HCT116 (cell line): Measurements from ENCODE around the gene ITPK1. TPM values are rescaled to one million over a fixed set of nuclear protein-coding genes. Genes with fewer than 3 reads are reported as not detected.

ENCODE experiments used
- ATAC-seq: fragments of 200-7000 bp; cut with Tn5 transposase; 2 replicates; pipeline ENCODE4 v1.9.1; 2020; ENCODE audit warnings: mild to moderate bottlenecking, moderate library complexity
- BruUV-seq: library from RNA; stranded (reverse); fragments of 400-500 nt; replicated peaks from 2 replicates; lab custom pipeline; 2021; lab: Mats Ljungman, UMichigan
- CTCF ChIA-PET: fragments of 300-600 bp; sonication (Branson Sonifier 250); formaldehyde crosslinking; loops from one replicate; lab custom pipeline; 2021; ENCODE audit warnings: antibody characterized with exemption; lab: Charles Lee
- POLR2A ChIA-PET: fragments of 300-600, 350-600 bp; sonication (Branson Sonifier 250); formaldehyde crosslinking; loops from one replicate; lab custom pipeline; 2021; ENCODE audit warnings: antibody characterized with exemption; lab: Charles Lee
- RAD21 ChIA-PET, 2 experiments: fragments of 300-600 bp; sonication (Branson Sonifier 250); formaldehyde crosslinking; loops; one replicate each; lab custom pipeline; 2023; ENCODE audit warnings: low total read pairs in 2 of 2; ENCODE audit not compliant: uncharacterized antibody in 2 of 2, unreplicated experiment in 2 of 2, low non-redundant PET in 1 of 2; lab: Charles Lee
- DNase-seq: peaks from one replicate; pipeline ENCODE4 v3.0.0-alpha.2; 2010; ENCODE audit warnings: low read depth, low spot score
- H2AFZ ChIP-seq: fragments of 200-600 bp; shearing (Covaris generic), sonication (generic); 2 replicates; pipeline ENCODE4 v1.6.1; 2017; ENCODE audit warnings: low read depth, mixed run types, mixed read lengths, antibody characterized with exemption, low read length; ENCODE audit not compliant: poor library complexity, severe bottlenecking
- H3K27ac ChIP-seq: 2 replicates; pipeline ENCODE4 v1.5.1; 2012; ENCODE audit warnings: low read depth, low read length
- H3K27me3 ChIP-seq: fragments of 200-600 bp; sonication (generic); 2 replicates; pipeline ENCODE4 v1.6.1; 2016; ENCODE audit warnings: mixed run types, low read length, mixed read lengths; ENCODE audit not compliant: insufficient read depth
- H3K36me3 ChIP-seq, 2 experiments: fragments of 200-500 bp in 1 of 2; fragments of 200-600 bp in 1 of 2; sonication (Bioruptor generic) in 1 of 2; sonication (generic) in 1 of 2; 2 replicates each; pipeline versions ENCODE4 v1.5.1 to v1.6.1; 2014 to 2016; ENCODE audit warnings: low read length in 2 of 2, inconsistent platforms in 1 of 2, mixed read lengths in 1 of 2, mixed run types in 1 of 2; ENCODE audit not compliant: insufficient read depth in 2 of 2, control insufficient read depth in 1 of 2
- H3K4me1 ChIP-seq, 2 experiments: fragments of 200-600 bp in 1 of 2; sonication (generic) in 1 of 2; 2 replicates each; pipeline versions ENCODE4 v1.5.1 to v1.6.1; 2012 to 2017; ENCODE audit warnings: low read length in 2 of 2, inconsistent platforms in 1 of 2, mild to moderate bottlenecking in 1 of 2, mixed read lengths in 1 of 2, mixed run types in 1 of 2, moderate library complexity in 1 of 2; ENCODE audit not compliant: insufficient read depth in 2 of 2, control insufficient read depth in 1 of 2
- H3K4me2 ChIP-seq: fragments of 200-600 bp; sonication (generic); 2 replicates; pipeline ENCODE4 v1.6.1; 2017; ENCODE audit warnings: mixed run types, low read length, mixed read lengths
- H3K4me3 ChIP-seq, 2 experiments: fragments of 200-600 bp in 1 of 2; sonication (generic) in 1 of 2; replicated peaks in 1 of 2; 2 replicates each; pipeline ENCODE4 v1.5.1; 2011 to 2016; ENCODE audit warnings: low read length in 2 of 2, control low read depth in 1 of 2, low read depth in 1 of 2, mild to moderate bottlenecking in 1 of 2, mixed read lengths in 1 of 2, mixed run types in 1 of 2
- H3K79me2 ChIP-seq: fragments of 200-600 bp; sonication (generic); 2 replicates; pipeline ENCODE4 v1.6.1; 2017; ENCODE audit warnings: mild to moderate bottlenecking, mixed run types, low read length, moderate library complexity, mixed read lengths; ENCODE audit not compliant: insufficient read depth
- H3K9ac ChIP-seq: fragments of 200-600 bp; sonication (generic); 2 replicates; pipeline ENCODE4 v1.6.1; 2016; ENCODE audit warnings: low read length, mixed read lengths
- H3K9me2 ChIP-seq: fragments of 200-600 bp; sonication (generic), shearing (Covaris generic); 2 replicates; pipeline ENCODE4 v1.6.1; 2017; ENCODE audit warnings: mixed run types, mild to moderate bottlenecking, moderate library complexity; ENCODE audit not compliant: insufficient read depth
- H3K9me3 ChIP-seq, 2 experiments: fragments of 200-500 bp in 1 of 2; fragments of 200-600 bp in 1 of 2; sonication (Bioruptor generic) in 1 of 2; sonication (generic) in 1 of 2; 2 replicates each; pipeline ENCODE4 v1.6.1; 2014 to 2017; ENCODE audit warnings: low read length in 2 of 2, mixed read lengths in 2 of 2, inconsistent platforms in 1 of 2, low read depth in 1 of 2, mild to moderate bottlenecking in 1 of 2, mixed run types in 1 of 2, moderate library complexity in 1 of 2; ENCODE audit not compliant: control insufficient read depth in 1 of 2, insufficient read depth in 1 of 2
- H4K20me1 ChIP-seq: fragments of 200-600 bp; sonication (generic), shearing (Covaris generic); 2 replicates; pipeline ENCODE4 v1.6.1; 2017; ENCODE audit warnings: mixed run types, mild to moderate bottlenecking, moderate library complexity; ENCODE audit not compliant: insufficient read depth
- CTCF ChIP-seq, 3 experiments: fragments of 200-600 bp in 1 of 3; sonication (generic) in 1 of 3; IDR thresholded peaks in 2 of 3; conservative IDR thresholded peaks in 1 of 3; 2 replicates each; pipeline ENCODE4 v1.5.1; 2012 to 2017; ENCODE audit warnings: low read depth in 2 of 3, low read length in 2 of 3, antibody characterized with exemption in 1 of 3, borderline replicate concordance in 1 of 3, control low read depth in 1 of 3, mild to moderate bottlenecking in 1 of 3, mixed read lengths in 1 of 3, mixed run types in 1 of 3, moderate library complexity in 1 of 3; ENCODE audit not compliant: insufficient read depth in 1 of 3
- EGR1 ChIP-seq: IDR thresholded peaks from 2 replicates; pipeline ENCODE4 v1.6.1; 2012; ENCODE audit warnings: low read depth
- POLR2A ChIP-seq: IDR thresholded peaks from 2 replicates; pipeline ENCODE4 v1.7.0; 2011; ENCODE audit warnings: borderline replicate concordance; ENCODE audit not compliant: insufficient read depth, insufficient read length; ENCODE audit errors: extremely low read depth
- POLR2AphosphoS5 ChIP-seq: IDR thresholded peaks from 2 replicates; pipeline ENCODE4 v1.6.1; 2011; ENCODE audit warnings: mild to moderate bottlenecking, low read depth, low read length, moderate library complexity
- REST ChIP-seq: IDR thresholded peaks from 2 replicates; pipeline ENCODE4 v1.6.1; 2012; ENCODE audit warnings: low read depth
- TCF7L2 ChIP-seq: IDR thresholded peaks from 2 replicates; pipeline ENCODE4 v1.7.0; 2011; ENCODE audit warnings: borderline replicate concordance, inconsistent platforms; ENCODE audit not compliant: insufficient read depth, insufficient read length; ENCODE audit errors: extremely low read depth
- YY1 ChIP-seq: IDR thresholded peaks from 2 replicates; pipeline ENCODE4 v1.6.1; 2011; ENCODE audit warnings: low read length, low read depth, moderate library complexity, mild to moderate bottlenecking; ENCODE audit not compliant: insufficient replicate concordance; ENCODE audit errors: extremely low read depth
- ZBTB33 ChIP-seq: IDR thresholded peaks from 2 replicates; pipeline ENCODE4 v1.6.1; 2011; ENCODE audit warnings: mild to moderate bottlenecking, low read length, moderate library complexity; ENCODE audit not compliant: insufficient replicate concordance; ENCODE audit errors: extremely low read depth
- ZNF274 ChIP-seq: fragments of 200-500 bp; sonication (Bioruptor generic); IDR thresholded peaks from 2 replicates; pipeline ENCODE4 v1.6.1; 2014; ENCODE audit warnings: mild to moderate bottlenecking, low read depth, low read length, inconsistent platforms
- intact Hi-C: fragments of 100-400 bp; cut with micrococcal nuclease; formaldehyde crosslinking; loops from 2 replicates; pipeline ENCODE4 v1.10.0; 2022
- total RNA-seq: library from RNA; stranded (reverse); gene quantifications from one replicate; pipeline ENCODE4 v1.2.1, GENCODE V29; 2021; ENCODE audit not compliant: unreplicated experiment
- TF ChIP-seq, protein P1 (sequence below): IDR thresholded peaks from 2 replicates; pipeline ENCODE4 v1.6.1; 2012
- TF ChIP-seq, protein P2 (sequence below): IDR thresholded peaks from 2 replicates; pipeline ENCODE4 v1.6.1; 2012

Gene ITPK1
- total RNA-seq, 1 experiment from 2014 or later, result 70.2 TPM

DNA sequence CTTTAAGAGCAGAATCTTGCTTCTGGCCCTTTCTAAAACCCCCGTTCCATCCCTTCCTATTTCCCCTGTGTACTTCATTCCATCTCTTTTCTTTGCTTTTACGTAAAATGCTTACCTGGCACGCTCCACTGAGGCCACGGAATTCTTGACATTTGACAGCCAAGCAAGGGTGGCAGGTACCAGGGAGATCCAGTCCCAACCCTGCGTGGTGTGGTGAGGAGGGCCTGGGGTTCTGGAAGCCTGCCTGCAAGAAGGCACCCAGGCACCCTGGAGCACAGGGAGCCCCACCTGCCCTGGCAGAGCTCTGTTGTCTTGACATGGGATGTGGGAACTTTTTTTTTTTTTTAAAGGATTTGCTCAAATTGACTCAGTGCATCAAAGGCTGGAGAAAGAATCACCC, 48.6 kb downstream of the ITPK1 start:
- Histone ChIP-seq H3K79me2 (no peaks in the 10 kb centered on the region), H3K36me3 (no peaks in the 10 kb centered on the region), H3K9ac (no peak overlapping the region), H2AFZ (no peak overlapping the region), H3K4me1 (no peaks in the 10 kb centered on the region), H3K4me2 (no peak overlapping the region), H3K27me3 (no peaks in the 10 kb centered on the region), H3K4me3 (no peak overlapping the region), H3K27ac (no peak overlapping the region), H4K20me1 (no peaks in the 10 kb centered on the region), H3K9me2 (no peaks in the 10 kb centered on the region), H3K9me3 (no peaks in the 10 kb centered on the region)
- DNase-seq, result no peak
- no TSS peak for BruUV-seq
- ChIA-PET CTCF (no interaction called here), POLR2A (no interaction called here), RAD21 (no interaction called here)
- intact Hi-C loops, result no loop called here
- no peak for ATAC-seq
- TF ChIP-seq REST (no peak), YY1 (no peak), CTCF (IDR thresholded peaks at IDR 0.05 in 2 of 3, conservative IDR thresholded peaks at IDR 0.05 in 1 of 3; ENCODE audit: borderline replicate concordance in 1 of 3, insufficient read depth in 1 of 3, low read depth in 2 of 3, low read length in 2 of 3) (no peak), POLR2A (no peak), ZNF274 (no peak), TCF7L2 (no peak), ZBTB33 (no peak), POLR2AphosphoS5 (no peak), EGR1 (no peak)
- TF ChIP-seq, protein P1, sequence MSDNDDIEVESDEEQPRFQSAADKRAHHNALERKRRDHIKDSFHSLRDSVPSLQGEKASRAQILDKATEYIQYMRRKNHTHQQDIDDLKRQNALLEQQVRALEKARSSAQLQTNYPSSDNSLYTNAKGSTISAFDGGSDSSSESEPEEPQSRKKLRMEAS, result no peak
- TF ChIP-seq, protein P2, sequence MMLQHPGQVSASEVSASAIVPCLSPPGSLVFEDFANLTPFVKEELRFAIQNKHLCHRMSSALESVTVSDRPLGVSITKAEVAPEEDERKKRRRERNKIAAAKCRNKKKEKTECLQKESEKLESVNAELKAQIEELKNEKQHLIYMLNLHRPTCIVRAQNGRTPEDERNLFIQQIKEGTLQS, result no peak
